GM03348 (cell line): ENCODE data around the gene CD37.
"Not testable (repeated sequence)": the region's sequence is repeated elsewhere in the genome, so short reads cannot be mapped to it uniquely, and the experiment has no call there.

Source experiments
- DNase-seq: peaks from one replicate; pipeline ENCODE4 v3.0.0; 2012; ENCODE audit warnings: low spot score

CD37 gene

DNA sequence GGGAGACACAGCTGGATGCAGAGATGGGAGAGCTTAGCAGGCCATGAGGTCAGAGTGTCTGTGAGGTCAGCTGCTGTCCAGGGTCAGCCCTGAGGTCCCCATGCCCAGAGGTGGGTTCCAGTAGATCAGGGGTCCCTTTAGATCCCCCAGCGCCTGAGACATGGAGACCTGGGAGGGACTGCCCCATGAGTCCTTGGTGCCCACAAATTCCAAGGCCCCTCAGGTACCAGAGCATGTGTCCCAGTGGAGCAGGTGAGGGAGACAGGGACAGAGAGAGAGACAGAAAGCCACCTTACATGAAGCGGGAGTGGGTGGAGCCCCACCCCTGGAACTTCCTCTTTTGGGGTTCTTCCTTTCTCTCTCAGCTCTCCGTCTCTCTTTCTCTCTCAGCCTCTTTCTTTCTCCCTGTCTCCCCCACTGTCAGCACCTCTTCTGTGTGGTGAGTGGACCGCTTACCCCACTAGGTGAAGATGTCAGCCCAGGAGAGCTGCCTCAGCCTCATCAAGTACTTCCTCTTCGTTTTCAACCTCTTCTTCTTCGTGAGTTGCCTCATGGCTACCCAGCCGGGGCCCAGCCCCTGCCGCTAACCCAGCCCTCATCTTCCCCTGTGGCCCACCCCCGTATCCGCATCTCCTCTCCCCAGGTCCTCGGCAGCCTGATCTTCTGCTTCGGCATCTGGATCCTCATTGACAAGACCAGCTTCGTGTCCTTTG is at the start of gene CD37:
TSS of gene CD37 (plus strand) at position 336 of the 713 bp plus-strand sequence. CDS start at position 471, 135 bp downstream.
- no peak for DNase-seq

- no peak for DNase-seq
Observed at GRCh38 chr19:49287141-49287770, 48.0 kb upstream of the CD37 start.

GRCh38 chr19:49288205-49288604 is 47.0 kb upstream of the CD37 start:
- DNase-seq, result not testable (repeated sequence)

DNA sequence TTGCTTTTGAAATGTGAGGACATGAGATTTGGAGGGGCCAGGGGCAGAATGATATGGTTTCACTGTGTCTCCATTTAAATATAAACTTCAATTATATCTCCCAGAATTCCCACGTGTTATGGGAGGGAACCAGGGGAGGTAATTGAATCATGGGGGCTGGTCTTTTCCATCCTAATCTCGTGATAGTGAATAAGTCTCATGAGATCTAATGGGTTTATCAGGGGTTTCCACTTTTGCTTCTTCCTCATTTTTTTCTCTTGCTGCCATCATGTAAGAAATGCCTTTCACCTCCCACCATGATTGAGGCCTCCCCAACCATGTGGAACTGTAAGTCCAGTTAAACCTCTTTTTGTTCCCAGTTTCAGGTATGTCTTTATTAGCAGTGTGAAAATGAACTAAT is 45.9 kb upstream of the CD37 start:
- DNase-seq, result not testable (repeated sequence)

DNA sequence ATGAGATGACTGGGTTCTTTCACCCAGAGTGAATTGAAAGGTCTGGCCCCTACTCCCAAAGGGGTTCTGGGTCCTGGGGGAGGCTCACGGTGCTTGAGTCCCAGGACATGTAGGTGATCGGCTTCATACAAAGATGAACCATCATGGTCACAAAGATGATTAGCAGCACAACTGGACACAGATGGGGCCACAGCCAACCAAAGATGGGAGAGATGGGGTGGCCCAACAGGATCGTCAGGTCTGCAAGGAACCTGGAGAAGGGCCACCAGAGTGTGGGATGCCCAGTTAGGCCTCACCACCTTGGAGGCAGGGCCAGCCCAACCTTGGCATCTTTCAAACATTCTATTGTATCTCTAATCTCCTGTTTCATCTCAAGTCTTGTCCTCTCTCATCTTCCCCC is 44.7 kb upstream of the CD37 start:
- no peak for DNase-seq

- no peak for DNase-seq
Observed at GRCh38 chr19:49294401-49294800, 40.8 kb upstream of the CD37 start.

GRCh38 chr19:49295208-49295880 is 39.9 kb upstream of the CD37 start:
- DNase-seq, result no peak

DNA sequence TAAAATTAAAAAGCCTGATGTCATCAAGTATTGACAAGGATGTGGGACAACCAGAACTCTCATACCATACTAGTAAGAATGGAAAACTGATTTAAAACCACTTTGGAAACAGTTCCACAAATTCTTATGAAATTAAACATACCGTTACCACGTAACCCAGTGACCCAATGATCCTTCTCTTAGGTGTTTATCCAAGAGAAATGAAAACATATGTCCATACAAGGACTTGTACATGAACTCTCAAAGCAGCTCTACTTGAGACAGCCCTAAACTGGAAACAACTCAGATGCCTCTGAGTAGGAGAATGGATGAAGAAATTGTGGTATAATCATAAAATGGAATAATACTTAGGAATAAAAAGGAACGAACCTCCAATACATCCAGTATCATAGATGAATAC is 37.8 kb upstream of the CD37 start:
- no peak for DNase-seq

DNA sequence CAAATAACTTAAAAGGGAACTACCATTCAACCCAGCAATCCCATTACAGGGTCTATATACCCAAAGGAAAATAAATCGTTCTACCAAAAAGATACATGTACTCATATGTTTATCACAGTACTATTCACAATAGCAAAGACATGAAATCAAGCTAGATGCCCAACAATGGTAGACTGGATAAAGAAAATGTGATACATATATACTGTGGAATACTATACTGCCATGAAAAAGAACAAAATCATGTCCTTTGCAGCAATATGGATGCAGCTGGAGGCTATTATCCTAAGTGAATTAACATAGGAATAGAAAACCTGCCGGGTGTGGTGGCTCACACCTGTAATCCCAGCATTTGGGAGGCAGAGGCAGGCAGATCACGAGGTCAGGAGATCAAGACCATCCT is 36.6 kb upstream of the CD37 start:
- DNase-seq, result not testable (repeated sequence)

DNA sequence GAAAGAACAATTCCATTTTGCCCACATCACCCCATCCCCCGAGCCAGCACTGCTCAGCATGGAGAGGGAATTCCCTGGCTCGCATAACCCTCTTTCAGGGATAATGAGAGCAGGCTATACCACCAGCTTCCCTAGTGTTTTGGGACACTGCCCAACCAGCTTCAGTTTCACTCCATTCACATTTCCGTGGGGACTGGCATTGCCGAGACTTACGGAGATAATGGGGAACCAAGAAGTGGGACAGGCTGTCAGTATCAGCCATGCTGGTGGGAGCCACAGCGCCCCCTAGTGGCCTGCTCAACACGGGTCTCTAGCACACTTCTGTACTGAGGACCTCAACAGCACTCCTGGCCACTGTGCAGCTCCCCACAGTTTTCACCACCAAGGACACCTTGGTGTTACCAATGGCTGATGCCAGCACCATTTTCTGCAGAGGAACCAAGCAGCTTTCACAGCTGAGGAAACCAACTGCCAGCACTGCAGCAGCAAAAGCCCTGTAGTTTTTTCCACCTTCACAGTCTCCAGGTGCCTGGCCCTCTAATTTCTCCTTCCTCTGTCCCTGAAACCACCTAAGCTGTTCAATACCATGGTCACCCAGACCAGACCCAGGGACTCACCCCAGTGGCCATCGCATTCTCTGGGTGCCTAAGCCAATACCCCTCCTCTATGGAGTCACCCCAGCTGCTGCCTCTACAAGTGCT is 33.9 kb upstream of the CD37 start:
- peak; percentile 85 for DNase-seq

- no peak for DNase-seq
Observed at GRCh38 chr19:49301866-49302252, 33.3 kb upstream of the CD37 start.

DNA sequence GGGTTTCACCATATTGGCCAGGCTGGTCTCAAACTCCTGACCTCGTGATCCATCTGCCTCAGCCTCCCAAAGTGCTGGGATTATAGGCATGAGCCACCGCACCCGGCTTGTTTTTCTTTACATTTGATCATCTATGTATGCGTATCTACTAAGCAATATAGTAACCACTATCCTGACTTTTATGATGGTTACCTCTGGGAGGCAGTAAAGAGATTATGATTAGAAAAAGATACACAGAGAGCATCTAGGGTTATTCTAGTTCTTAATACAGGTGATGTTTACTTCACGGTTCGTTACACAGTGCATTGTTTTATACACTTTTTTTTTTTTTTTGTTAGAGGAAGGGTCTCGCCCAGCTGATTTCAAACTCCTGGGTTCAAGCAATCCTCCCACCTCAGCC is 28.5 kb upstream of the CD37 start:
- not testable (repeated sequence) for DNase-seq

- no peak for DNase-seq
Observed at GRCh38 chr19:49309087-49309486, 26.1 kb upstream of the CD37 start.

DNA sequence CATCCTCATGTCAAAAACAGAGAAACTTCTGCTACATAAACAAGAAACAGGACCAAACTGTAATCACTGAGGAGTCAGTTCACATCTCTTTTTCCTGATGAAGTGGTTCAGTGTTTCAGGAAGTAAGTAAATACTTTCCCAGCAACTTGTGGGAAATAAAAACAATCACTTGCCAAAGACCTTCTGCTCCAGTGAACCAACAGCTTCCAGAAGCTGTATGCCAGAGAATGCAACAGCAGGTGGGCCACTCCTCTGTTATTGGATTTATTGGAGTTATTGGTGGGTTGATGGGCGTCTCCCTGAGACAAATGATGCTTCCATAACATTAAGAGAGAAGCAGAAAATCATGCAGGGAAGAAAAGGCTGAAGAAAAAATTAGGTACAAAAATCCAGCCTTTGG is 20.1 kb upstream of the CD37 start:
- no peak for DNase-seq

GRCh38 chr19:49316284-49316683 is 18.9 kb upstream of the CD37 start:
- DNase-seq, result no peak

DNA sequence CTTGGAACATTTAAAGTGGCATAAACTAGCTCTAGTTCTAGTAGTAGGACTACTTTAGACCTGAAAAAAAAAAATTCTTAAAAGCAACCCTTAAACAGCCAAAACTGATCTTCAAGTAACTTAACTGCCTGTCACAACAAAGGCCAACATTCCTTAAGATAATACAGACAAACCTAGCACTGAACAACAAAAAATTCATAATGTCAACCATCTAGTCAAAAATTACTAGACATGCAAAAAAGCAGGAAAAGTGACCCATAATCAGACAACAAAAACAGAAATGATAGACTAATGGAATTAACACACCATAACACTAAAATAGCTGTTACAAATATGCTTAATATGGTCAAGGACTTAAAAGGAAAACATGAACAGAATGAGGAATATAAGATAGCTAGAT is 16.9 kb upstream of the CD37 start:
- DNase-seq, result no peak

GRCh38 chr19:49324801-49325576 is 10.2 kb upstream of the CD37 start, which contains the start of gene SLC6A16:
SLC6A16 (minus strand) TSS chr19:49325191; CDS start chr19:49311347, 13,844 bp downstream.
- no peak for DNase-seq

DNA sequence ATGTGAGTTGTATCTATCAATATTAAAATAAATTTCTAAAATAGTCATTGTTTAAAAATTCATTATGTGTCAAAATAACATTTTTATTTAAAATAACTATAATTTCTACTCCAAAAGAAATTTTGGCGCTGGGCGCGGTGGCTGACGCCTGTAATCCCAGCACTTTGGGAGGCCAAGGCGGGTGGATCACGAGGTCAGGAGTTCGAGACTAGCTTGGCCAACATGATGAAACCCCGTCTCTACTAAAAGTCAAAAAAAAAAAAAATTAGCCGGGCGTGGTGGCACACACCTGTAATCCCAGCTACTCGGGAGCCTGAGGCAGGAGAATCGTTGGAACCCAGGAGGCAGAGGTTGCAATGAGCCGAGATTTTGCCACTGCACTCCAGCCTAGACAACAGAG is 9.4 kb upstream of the CD37 start:
- not testable (repeated sequence) for DNase-seq

DNA sequence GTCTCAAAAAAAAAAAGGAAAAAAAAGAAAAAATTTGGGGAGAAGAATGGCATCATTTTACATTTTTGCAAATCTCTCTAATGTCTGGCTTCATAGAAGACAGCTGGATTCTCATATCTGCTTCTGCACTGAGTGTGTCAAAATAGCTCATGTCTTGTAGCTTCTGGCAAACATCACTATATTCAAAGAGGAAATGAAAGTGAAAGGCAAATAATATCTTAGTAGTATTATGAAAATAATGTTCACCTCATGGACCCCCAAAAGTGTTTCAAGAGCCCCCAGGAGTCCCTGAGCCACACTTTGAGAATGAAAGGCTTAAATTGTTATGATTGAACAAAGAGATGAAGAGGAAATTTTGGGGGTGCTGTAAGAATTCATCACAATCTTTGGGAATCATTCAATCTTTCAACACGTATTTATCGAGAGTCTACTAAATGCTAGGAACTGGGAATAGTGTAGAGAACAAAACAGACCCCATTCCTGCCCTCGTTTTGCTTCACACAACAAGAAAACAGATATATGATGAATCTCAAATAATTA is 9.0 kb upstream of the CD37 start:
- DNase-seq, result no peak

DNA sequence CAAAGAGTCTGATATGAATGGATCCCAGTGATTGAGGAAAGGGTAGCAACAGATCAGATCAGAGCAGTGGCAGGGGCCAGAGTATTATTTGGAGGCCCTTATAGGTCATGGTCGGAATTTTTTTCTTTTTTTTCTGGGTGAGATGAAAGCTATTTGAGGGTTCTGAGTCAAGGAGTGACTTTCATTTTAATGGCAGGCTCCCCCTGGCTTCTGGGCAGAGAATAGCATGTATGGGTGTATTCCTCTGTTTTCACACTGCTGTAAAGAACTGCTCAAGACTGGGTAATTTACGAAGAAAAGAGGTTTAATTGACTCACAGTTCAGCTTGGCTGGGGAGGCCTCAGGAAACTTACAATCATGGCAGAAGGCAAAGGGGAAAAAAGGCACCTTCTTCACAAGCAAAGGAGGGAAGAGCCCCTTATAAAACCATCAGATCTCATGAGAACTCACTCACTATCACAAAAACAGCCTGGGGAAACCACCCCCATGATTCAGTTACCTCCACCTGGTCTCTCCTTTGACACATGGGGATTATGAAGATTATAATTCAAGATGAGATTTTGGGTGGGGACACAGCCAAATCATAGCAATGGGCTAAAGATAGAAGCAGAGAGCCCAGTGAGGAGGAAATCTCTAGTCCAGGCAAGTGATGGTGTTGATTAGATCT is 7.2 kb upstream of the CD37 start:
- peak; percentile 60 for DNase-seq

GRCh38 chr19:49328741-49329140 is 6.5 kb upstream of the CD37 start:
- no peak for DNase-seq
